NCI-H1092 treated with DMSO at 0.1 percent for 48 hours (cell line): ENCODE data around the gene MMP13.
"Not testable (repeated sequence)": the region's sequence is repeated elsewhere in the genome, so short reads cannot be mapped to it uniquely, and the experiment has no call there.

Experiments used
- DNase-seq: peaks from one replicate; lab custom pipeline; 2025; lab: John Stamatoyannopoulos, UW

The MMP13 gene

DNA sequence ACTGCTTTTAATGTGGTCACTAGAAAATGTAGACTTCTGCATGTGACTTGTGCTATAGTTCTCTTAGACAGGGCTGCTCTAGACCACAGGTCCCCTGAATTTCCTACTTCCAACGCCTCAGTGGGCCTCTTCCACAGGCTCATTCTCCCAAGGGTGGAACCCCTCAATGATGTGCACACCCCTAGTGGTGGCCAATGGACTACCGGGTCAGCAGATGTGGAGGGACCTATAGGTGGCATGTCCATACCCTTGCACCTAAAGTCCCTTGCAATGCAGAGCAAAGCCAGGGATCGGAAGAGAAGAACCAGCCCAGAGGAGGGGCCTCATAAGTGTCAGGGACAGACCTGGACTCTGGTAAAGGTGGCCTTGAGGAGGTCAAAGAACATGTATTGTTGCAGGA is 20.0 kb downstream of the MMP13 start:
- no peak for DNase-seq

DNA sequence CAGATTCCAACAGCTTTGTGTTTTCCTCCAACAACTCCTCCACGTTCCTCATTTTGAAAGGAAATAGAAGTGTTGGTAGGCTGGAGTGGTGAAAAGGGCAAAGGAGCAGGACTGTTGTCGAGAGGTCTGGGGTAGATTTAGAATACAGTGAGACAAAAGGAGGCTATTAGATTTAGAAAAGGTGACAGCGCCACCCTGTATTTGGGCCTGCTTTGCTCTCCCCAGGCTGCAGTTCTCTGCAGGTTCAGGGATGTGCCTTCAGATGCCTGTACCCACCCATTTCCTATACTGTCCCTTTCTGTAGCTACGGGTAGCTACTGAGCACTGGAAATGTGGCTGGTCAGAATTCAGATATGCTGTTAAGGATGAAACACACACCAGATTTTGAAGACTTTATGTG is 20.8 kb downstream of the MMP13 start:
- no peak for DNase-seq

DNA sequence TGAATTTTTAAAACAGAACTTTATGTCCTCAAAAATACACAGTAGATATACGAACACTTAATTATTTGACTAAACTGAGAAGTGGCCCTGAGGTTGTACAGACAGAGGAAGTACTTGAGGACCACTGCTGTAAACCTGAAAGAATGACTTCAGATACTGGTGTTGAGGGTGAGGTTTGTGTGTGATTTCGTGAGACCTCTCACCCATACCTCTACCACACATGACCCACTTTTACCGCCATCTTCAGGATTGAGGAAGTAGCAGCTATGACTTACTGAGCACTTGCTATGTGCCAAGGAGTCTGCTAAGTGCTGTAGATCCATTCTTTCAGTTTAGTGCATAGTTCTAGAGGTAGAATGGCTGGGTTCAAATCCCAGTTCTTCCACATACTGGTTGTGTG is 21.9 kb downstream of the MMP13 start:
- no peak for DNase-seq

DNA sequence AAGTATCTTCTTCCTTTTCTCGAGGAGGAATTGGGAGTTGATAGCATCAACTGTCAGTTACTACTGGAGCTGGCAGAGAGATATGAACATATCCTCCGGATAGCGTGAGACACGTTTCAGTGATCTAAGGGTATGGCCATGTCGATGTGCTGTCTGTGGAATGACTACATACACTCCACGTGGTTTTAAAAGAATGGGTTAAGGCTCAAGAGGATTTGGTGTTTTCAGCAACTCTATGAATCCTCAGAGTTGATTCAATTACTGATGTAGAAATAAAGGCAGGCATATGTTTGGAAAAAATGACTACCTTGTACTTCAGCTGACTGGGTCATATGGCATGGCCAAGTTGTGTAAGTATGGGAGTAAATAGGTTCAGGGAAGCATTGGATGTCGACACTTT is 22.9 kb downstream of the MMP13 start:
- DNase-seq = no peak

DNA sequence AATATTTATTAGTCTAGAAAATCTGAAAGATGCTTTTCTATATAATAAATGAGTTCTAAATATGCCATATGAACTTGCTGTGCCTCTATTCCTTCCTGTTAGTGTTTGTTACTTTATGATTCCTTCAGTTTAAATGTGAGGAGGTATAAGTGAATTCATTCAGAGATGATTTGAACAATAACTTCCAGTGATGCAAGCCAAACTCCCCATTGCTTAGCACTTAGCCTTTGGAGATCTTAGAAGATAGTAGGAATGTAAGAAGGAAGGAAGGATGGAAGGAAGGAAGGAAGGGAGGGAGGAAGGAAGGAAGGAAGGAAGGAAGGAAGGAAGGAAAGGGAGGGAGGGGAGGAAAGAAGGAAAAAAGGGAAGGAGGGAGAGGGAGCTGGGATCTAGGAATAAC is 25.1 kb downstream of the MMP13 start:
- no peak for DNase-seq

DNA sequence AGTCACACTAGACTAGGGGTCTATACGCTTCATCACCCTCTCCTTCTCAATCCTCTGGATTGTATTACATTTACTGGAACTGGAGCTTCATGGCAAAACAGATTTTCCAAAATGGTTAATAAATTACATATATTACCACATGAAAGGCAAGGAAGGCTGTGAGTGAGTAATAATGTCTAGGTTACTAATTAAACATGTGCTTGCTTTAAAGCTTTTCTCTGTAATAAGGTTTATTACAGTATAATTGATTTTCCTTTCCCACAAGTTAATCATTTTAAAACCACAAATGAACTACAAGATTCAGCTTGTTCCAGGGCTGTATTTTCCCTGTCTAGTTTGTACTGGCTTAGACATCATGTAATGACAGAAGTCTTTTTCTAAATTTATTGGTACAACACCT is 25.6 kb downstream of the MMP13 start:
- DNase-seq = no peak

DNA sequence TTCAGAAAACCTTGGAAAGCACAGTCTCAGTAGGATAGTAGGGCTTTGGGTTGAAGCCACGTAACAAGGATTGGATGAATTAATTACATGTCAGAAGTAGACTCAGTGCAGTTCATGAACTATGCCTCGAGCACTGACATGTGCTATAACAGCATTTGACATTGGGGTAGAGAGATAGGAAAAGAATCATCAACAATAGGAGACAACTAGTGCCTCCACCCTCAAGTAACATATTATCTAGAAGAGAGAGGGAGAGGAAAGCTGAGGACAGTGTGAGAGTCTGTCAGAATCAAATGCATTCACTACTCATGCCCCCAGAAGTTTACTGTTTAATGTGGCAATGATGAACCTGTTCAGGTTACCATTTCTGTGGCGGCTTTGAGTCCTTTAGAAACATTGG is 26.4 kb downstream of the MMP13 start:
- no peak for DNase-seq

DNA sequence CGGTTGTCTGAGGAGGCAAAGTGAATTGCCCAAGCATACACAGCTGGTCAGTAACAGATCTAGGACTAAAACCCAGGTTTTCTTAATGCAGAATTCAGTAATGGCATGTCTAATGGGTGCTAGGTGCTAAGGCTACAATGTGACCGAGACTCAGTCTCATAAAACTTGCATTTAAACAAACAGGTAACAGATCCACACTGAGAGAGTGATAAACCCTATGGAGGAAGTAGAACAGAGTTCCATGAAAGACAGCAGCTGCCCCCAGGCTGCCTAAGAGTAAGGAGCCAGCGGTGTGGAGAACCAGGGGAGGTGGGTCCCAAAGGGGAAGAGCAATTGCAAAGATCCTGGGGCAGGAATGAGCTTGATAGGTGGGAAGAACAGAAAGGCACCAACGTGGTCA is 27.3 kb downstream of the MMP13 start:
- no peak for DNase-seq

DNA sequence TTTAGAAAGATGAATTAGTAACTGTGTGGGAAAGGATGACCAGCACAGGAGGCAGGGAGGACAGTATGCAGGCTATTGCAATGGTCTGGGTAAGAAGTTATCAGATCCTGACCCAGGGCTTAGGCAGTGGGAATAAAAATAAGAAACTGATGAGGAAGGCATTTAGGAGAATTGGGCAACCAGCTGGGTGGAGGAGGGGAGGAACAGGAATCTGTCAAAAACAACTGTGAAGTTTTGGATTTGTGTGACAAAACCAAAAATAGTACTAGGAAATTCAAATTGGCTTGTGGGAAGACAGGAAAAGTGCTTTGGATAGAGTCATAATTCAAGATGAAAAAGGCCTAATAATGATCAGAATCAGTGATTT is 27.9 kb downstream of the MMP13 start:
- no peak for DNase-seq

DNA sequence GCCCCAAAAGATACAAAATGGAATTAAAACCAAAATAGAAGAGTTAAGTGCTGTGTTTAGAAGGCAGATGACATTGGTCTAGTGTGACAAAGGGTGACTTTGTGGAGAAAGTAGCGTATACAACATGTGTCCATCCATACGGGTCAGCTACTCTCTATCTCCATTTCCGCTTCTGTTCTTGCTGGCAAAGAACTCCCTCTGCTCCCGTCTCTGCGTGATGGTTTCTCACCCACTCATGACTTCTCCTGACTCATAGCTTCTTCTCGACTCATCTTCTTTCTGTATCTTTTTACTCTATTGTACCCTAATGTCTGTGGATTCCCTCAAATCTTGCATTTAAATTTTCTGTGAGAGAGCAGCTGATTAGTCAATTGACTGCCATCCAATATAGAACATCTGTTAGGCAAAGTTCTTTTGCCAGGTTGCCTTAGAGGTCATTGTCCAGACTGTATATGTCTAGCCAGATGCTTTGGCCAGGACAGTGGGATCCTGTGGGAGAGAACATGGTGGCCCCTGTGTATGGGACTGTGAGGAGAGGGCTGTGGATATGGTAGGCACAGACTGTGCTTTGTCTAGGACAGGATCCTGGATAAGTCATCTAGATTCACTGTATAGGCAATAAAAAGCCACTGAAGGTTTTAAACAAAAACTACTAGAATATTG is 28.4 kb downstream of the MMP13 start:
- no peak for DNase-seq

DNA sequence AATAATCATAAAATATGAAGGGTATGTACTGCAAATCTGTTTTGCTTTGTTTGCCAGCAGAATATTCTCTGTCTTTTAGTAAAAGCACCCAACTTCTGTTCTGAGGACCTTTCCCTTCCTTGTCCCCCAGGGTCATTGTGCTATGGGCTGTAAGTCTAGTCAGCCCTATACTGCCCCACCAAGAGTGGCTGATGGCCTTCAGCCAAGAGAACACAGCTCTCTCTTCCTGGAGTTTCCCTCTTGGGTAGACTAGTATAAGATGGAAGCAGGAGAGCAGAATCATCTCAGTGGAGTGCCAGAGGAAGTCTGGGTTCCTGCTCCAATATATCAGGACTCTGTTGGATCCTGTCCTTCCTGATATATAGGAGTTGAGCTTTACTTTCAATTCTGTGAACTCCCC is 29.0 kb downstream of the MMP13 start:
- no peak for DNase-seq

DNA sequence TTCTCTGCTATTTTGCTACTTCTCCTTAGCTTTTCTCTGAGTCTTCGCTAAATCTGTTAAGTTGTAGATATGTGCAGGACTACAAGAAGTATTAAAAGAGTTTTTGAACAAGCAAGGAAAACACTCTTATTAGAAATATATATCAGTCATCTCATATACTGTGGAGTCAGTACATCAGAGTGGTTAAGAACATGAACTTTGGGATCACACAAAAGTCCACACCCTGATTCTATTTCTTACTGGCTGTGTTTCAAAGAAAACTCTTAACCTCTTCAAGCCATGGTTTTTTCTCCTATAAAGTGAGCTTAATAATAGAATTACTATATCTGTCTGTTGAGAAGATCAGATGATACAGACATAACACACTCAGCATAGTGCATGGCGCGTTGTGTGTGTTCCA is 29.5 kb downstream of the MMP13 start:
- no peak for DNase-seq

DNA sequence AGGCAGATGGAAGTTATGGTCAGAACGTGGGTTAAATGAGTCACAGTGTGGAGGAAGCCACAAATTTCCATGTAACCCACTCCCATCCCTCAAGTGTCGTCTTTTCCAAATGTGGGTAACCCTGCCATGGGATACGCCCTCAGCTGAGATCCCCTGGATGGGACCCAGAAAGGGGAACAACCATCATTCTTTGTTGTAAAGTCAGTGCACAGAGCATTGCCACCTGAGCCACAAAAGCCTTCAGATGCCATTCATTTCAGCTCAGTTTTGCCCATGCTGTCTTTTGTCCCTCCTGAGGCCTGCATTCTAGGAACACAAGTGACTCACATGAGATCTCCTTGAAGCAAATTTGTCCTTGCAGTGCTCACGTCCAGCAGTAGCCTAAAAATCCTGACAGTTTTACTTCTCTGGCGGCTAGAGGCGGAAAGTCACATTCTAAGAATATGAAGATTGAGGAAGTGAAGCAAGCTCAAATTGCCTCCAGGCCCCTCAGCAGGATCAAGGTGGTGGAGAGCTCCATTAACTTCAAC is 30.6 kb downstream of the MMP13 start:
- no peak for DNase-seq

DNA sequence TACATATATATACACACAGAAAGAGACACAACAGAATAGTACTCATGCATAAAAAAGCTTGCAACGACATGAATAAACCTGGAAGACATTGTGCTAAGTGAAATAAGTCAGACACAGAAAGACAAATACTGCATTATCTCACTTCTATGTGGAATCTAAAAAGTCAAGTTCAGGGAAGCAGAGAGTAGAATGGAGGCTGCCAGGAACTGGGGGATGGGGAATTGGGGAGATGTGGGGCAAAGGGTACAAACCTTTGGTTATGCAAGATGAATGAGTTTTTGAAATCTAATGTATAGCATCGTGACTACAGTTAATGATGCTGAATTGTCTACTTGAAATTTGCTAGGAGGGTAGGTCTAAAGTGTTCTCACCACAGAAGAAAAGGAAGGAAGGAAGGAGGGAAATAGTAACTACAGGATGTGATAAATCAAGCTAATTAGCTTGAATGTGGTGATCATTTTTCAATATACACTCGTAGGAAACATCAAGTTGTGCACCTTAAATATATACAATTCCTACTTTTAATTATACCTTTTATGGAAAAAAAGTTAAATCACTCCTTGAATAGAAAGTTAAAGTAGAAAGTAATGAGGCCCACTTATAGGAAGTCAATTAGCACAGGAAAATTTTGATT is 33.8 kb downstream of the MMP13 start:
- DNase-seq = no peak

DNA sequence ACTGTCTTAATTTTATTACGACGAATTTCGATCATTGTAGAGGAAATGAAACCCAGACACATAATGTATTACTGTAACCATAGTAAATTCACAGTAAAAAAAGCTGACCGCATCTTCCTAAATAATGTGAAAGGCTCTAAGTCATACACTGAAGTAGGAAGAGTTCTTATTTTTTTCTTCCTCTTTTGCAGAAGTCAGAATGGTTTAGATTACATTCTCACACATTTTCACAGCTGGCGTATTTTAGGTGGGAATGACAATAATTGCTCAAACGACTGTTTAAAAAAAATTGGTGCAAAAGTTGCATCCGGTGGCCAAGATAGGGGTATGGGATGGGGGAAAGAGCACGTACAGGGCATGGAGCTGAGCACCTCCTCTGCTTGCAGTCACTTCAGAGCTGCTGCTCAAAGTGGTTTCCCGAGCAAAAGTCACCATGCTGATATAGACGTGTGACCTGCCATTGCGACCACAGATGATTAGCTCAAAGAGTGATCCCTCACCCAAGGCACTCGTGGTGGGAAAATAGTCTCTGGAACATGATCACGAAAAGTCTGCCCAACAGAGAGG is 35.3 kb downstream of the MMP13 start:
- no peak for DNase-seq

DNA sequence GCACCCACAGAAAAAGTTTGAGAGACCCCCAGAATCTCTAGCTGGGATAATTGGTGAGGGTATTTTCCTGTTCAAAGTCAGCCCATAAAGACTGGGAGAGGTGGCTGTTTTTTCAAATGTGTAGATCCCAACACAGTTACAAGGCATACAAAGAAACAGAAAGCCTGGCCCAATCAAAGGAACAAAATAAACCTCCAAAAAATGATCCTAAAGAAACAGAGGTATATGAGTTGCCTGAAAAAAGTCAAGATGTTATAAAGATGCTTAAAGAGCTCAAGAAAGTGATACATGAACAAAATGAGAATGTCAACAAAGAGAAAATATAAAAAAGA is 40.5 kb downstream of the MMP13 start:
- DNase-seq = no peak

DNA sequence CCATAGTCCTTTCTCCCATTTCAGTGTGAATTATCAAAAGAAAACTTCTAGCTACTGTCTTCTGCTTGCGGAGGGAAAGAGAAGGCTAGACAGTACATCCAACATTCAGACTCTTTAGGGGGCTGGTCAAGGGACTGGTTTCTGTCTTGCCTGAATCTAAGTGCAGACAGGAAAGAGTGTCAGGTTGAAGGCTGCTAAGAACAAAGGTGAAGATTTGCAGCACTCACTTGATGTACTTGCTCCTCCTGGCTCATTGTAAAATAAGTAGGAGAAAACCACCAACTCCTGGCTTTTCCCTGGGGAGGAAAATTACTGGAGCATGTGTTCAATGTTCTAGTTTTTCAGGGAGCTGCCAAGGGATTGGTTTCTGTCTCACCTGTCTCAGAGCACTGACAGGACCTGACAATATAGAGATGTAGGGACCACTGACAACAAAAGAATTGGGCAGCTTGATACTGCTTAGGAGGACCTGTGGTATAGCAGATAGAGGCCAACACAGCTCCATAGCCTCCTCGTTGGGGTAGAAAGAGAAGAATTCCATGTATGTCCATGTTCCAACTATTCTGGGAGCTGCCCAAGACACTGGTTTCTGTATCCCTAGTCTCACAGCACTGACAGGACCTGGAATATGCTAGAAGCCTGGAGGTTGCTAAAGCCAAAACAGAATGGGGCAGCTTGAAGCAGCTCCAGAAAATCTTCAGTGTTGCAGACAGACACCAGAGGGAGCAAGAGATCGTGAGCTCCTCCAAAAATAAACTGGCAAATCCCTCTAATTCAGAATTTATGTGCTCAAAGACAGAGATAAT is 41.1 kb downstream of the MMP13 start:
- DNase-seq = no peak

DNA sequence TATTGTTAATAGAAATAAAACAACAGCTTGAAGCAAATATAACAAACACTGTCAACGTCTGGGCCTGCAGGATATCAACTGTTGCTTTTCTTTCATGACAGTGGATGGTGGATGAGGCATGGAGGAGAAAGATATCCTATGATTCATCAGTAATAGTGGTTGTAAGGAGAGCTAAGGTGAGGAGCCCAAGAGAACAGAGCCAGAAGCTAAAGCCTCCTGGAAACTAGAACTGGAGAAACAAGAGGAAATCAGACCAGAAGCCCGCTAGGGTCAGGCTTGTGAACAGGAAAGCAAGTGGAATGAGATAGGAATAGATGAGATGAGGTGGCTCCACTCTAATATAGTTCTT is 43.1 kb downstream of the MMP13 start:
- no peak for DNase-seq

DNA sequence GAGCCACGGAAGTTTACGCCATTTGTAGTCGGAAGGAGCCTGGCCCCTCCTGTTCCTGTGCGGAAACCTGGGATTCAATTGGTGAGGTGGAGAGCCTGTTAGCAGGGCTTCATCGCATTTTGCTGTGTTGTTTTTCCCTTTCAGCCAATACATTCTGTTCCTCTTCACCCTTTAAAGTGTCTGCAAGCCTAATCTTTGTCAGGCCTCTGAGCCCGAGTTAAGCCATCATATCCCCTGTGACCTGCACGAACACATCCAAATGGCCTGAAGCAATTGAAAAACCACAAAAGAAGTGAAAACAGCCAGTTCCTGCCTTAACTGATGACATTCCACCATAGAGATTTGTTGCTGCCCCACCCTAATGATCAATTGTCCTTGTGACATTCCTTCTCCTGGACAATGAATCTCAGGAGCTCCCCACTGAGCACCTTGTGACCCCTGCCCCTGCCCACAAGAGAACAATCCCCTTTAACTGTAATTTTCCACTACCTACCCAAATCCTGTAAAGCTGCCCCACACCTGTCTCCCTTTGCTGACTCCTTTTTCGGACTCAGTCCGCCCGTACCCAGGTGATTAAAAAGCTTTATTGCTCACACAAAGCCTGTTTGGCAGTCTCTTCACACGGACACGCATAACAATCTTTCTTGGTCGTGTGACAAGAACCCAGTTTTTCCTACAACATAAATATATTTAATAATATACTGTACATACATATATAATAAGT is 43.6 kb downstream of the MMP13 start:
- DNase-seq = no peak

DNA sequence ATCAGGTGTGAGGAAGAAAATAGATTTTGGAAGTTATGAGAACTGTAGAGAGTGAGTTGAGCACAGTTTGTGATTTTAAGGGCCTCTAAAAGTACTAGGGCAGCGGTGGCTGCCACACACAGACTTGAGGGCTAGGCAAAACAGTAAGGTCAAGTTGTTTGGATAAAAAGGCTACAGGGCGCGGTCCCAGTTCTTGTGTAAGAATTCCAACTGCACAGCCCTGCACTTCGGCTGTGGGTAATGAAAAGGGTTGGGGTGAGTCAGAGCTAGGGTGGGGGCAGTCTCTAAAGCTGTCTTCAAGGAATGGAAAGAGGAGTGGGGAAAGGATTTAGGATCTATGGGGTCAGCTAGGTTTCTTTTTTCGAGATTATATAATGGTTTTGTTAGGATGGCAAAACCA is 49.7 kb downstream of the MMP13 start:
- DNase-seq = not testable (repeated sequence)

DNA sequence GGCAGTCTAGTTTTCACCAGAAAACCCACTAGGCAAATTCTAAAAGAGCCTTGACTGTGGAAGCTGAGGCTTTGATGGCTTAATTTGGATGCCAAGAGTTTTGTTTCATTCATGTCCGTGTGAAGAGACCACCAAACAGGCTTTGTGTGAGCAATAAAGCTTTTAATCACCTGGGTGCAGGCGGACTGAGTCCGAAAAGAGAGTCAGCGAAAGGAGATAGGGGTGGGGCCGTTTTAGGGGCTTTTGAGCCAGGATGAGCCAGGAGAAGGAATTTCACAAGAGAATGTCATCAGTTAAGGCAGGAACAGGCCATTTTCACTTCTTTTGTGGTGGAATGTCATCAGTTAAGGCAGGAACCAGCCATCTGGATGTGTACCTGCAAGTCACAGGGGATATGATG is 51.6 kb downstream of the MMP13 start:
- not testable (repeated sequence) for DNase-seq

DNA sequence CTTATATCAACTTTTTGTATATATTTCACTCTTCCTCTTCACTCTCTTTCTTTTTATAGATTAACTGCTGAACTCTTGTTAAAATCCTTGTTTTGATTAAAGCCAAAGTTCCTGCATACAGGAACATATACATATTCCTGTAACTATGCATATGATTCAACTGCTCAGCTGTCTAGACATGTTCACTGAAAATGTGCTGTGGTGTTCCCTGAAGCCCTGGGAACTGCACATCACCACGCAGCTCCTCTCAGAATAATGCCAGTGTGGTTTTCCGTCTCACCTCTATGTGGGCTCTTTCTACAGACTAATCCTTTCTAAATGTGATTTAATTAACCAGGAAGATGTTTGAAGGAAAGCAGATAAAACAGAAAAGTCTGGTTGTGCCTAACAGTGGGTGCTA is 55.2 kb downstream of the MMP13 start:
- DNase-seq = no peak
